Activated naive CD4-positive, alpha-beta T cell treated with anti-CD3 and anti-CD28 coated beads, Interleukin-2, amount 50 U/mL, for 16 hours (primary cell): ENCODE measurements around the gene HIPK2.

ENCODE experiments used
- DNase-seq: peaks from one replicate; pipeline ENCODE4 v3.0.0-alpha.2; 2020

HIPK2 gene

GRCh38 chr7:139667377-139667776 lies 110.4 kb downstream of the HIPK2 start:
- no peak for DNase-seq

- no peak for DNase-seq
Measured at GRCh38 chr7:139666501-139666900, 111.3 kb downstream of the HIPK2 start.

DNA sequence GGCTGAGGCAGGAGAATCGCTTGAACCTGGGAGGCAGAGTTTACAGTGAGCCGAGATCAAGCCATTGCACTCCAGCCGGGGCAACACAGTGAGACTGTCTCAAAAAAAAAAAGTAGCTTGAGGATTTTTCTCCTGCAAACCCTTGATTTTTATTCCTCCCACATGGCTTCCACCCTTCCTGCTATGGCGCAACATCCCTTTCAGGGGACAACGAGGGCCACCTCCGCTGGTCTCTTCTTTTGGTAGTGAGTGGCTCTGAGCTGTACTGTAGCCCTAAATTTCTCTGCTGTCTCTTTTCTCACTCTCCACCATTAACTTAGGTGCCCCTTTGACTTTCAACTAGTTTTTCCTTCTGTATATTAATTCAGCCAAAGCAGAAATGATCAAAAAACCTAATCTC lies 113.4 kb downstream of the HIPK2 start:
- DNase-seq, result no peak

DNA sequence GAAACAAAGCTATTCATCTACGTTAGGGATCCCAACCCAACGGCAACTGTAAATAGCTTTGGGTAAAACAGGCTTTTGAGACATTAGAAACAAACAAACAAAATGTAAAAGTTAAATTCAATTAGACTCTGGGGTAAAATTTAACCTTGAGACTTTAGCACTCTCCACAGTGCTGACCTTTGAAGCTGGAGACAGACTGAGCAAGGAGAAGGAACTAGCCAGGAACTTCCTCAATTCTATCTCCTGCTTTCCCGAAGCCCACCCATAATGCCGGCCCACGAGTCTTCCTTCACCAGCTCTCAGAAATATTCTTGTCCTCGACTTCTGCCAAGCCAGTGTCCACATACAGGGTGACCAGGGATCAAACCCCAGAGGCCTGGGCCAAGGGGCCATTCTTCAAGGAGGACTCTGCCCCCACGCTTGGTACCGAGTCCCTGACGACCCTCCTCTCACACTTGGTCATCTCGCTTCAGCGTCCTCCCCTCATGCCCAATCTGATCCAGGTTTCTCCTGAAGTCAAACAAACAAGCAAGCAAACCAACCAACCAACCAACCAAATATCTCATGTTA lies 114.1 kb downstream of the HIPK2 start:
- no peak for DNase-seq

DNA sequence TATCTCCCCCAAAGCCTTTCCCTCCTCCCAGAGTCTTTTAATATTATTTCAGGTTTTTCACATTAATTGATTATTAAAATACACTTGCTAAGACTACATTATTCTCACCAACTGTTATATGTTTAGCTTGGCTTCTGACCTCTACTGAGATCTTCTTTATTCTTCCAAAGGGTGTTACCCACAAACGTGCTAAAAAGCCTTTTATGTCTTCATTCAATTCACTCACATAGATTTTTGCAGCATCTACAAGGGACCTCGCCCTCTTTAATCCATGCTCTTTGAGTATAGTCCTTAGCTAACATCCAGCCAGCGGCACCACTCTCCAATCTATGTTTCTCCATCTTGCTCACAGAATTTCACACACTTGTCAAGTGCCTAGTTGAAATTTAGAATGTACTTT lies 115.9 kb downstream of the HIPK2 start:
- no peak for DNase-seq

GRCh38 chr7:139661043-139661440 lies 116.8 kb downstream of the HIPK2 start:
- DNase-seq, result no peak

GRCh38 chr7:139660317-139661042 lies 117.3 kb downstream of the HIPK2 start:
- DNase-seq, result no peak

DNA sequence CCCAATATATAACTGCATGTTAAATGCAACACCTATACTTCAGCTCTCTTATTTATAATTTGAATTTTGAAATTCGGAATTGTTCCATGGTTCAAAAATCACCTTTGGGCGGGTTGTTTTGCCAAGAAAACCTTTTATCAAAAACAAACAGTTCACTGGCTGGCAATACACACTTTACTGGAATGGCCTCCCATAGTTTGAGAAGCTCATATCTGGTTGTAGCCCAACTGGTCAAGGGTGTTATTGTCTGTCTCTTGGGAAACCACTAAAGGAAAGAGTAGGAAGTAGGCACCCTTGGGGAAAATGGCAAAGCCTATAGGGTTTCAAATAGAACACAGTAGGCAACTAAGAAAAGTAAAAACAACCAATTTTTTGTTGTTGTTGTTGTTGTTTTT lies 117.9 kb downstream of the HIPK2 start:
- DNase-seq, result no peak

GRCh38 chr7:139658908-139659675 lies 118.7 kb downstream of the HIPK2 start:
- no peak for DNase-seq

DNA sequence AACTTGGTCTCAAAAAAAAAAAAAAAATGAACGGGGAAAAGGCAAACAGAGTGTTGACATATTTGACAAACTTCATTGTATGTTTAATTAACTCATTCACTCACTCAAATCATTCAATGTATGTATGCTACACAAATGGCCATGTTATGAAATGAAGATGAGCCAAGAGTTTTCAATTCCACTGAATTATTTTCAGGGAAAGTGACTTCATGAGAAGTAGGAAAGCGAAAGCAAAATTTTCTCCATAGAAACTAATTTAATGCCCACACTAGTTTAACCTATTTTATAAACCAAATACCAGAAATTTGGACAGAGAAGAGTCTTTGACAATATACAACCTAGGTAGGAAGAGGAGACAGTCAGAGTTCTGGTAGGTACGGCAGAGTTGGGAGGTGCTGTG lies 119.5 kb downstream of the HIPK2 start:
- DNase-seq, result no peak

DNA sequence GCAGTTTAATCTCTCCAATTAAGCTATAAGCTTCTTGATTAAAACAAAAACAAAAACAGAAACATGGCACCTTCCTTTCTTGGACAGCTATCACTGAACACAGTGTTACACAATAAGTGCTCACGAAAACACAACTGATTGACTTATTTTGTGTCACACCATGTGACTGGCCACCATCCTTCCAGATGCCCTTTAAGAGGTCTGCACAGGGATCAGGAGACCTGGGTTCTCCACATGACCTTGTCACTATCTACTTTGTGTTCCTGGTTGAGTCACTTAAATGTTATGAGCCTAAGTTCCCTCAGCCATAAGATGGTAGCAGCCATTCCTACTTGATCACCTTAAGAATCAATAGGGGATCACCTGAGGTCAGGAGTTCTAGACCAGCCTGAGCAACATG lies 120.1 kb downstream of the HIPK2 start:
- no peak for DNase-seq

DNA sequence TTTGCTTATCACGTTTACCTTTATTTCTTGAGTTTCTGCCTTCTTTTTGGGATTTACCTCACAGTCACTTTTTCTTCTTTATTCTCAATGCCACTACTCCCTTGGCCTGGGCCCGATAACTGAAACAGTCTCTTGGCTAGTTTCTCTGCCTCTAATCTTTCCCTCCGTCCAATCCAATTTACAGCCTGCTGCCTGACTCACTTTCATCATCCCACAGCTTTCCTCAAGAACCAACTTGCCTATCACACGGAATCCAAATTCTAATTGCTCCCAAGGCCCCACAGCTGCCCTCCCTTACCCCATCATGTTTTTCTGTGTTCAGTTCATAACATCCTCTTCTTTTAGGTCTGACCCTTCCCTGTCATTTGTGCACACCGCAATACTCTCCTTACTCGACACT lies 121.4 kb downstream of the HIPK2 start:
- no peak for DNase-seq

- no peak for DNase-seq
Measured at GRCh38 chr7:139655305-139655704, 122.5 kb downstream of the HIPK2 start.

DNA sequence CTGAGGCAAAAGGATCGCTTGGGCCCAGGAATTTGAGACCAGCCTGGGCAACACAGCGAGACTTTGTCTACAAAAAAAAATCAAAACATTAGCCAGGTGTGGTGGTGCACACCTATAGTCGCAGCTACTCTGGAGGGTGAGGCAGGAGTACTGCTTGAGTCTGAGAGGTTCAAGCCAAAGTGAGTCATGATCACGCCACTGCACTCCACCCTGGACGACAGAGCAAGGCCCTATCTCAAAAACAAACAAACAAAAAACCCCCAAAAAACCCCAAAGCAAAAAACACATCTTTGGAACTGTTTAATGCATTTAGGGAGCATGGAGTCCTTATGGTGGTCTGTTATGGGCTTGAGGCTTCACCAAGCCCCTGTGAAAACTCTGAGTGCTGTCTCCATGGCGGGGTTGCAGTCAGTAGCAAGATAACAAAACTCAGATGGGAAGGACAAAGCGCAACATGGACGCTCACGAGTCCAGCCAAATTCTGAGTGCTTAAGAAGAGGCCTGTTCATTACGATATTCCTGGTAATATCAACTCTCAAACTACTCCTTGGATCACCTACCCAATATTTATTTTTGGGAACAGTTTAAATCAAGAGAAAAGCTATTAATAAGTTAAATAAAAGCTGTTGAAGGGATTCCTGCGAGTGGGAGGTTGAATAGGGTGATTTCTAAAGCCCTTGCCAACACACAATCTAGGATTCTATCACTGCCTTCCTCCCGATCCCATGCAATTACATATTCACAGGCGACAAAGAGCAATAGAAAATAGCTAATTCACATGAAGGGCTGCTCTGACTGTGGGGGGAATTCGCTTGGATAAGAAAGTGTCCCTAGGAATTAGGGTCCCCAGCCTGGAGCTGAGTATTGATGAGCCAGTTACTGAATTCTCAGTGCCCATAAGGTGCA lies 123.3 kb downstream of the HIPK2 start:
- DNase-seq, result no peak

- DNase-seq, result no peak
Measured at GRCh38 chr7:139651914-139652313, 125.9 kb downstream of the HIPK2 start.

GRCh38 chr7:139651308-139651707 lies 126.5 kb downstream of the HIPK2 start:
- no peak for DNase-seq

- DNase-seq, result no peak
Measured at GRCh38 chr7:139650429-139651100, 127.2 kb downstream of the HIPK2 start.

DNA sequence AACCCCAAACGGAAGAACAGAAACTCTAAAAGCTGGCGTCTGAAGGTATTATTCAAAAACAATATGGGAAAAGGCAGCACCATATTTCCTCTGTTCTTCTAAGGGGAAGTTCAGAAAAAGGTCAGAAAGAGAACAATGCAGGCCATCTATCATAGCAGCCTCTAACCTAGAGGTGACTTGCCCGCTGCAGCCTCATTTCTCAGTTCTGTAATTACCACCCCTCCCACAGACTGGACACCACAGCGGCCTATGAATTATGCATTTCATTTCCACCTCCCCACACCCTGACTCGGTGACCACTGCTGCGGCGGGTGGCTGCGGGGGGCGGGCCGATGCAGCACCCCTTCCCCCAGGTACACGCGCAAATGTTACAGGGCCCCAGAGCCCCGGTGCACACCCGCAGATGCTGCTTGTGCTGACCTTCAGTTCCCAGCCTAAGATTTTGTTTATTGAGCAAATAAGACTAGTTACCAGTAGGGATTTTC lies 128.8 kb downstream of the HIPK2 start:
- DNase-seq, result no peak

GRCh38 chr7:139648391-139648861 lies 129.4 kb downstream of the HIPK2 start:
- DNase-seq, result no peak

DNA sequence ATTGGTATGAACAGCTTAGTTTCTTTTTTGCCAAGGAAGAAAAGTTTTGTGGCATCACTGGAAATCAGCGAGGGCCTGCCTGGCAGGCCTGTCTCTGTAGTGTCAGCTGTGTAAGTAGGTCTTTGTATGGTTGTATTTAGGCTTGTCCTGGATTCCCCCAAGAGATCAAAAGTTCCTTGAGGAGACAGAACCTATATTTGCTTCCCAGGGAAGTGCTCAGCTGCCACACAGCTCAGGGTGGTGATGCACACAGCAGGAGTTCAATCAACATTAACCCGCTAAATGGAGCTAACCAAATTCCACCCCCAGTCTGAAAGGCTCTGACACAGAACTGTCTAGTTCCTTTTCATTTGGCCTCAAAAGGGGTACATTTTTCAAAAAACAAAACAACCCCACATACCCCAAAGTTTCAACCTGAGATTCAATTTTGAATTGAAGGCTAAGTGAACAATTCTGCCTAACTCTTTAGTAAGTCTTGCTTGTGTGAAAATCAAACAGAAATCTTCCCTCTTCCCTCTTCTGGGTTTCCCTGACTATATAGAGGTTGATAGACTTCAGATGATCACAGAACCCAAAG lies 129.9 kb downstream of the HIPK2 start:
- DNase-seq, result no peak

DNA sequence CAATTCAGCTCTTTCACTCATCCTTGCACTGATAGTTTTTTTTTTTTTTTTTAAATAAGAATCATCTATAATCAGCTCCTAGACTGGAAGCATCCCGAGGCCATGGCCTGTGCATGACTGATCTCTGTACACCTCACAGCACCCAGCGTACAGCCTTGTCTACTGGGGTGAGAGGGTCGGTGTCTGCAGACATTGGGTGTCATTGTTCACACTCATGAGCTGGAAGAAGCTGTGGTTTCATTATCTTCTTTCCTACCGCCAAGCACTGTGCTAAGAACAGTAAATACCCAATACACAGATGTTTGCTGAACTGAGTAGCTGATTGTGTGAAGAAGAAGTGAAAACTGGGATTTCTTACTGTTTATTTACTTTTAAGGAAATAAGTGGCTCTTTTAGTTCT lies 130.7 kb downstream of the HIPK2 start:
- no peak for DNase-seq

DNA sequence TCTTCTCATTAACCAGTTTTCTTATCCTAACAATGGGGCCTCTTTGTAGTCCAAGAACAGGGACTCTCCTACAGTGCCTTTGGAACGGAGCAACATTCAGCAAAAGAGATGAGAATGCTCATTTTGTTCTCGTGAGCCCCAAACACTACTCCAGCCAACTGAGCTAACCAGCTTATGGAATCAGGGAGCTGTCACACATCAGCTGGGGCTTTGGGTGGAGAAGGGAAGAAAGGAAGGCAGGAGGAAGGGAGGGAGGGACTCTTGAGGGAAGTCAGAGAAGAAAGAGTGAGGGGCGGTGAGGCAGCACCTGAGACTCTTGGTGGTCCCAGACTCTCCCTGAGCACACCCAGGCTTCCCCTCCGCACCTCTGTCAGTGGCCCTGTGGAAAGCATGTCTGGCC lies 131.2 kb downstream of the HIPK2 start:
- DNase-seq, result no peak
